Measurements from ENCODE around the gene NTRK3. TPM values are rescaled to one million over a fixed set of nuclear protein-coding genes. Genes with fewer than 3 reads are reported as not detected.

NTRK3 gene
- polyA plus RNA-seq, 4 donors = 11.5 to 62.9 (median 14.0) TPM

DNA sequence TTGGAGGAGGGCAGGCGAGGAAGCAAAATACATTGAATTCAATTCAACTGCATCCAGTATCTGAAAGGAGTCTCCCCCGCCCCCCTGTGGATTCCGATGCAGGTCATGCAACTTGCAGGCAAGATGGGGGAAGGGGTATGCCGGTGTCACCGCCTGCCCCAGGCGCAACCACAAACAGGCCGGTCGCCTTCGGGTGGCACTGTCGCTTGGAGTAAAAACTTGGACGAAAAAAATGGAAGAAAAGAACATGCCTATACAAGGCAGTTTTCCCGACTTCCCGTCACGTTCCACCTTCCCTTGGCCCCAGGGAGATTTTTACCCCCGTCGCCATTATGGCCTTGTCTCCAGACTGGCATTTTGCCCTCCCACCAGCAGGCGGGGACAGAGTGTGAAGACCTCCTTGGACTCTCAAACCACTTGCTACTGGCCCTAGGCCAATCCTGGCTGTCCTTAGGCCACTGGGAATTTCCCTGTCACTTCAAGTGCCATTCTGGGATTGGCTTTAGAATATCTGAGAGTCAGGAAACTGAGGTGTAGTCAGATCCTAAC lies 1.6 kb upstream of the NTRK3 start:
- no peak for DNase-seq (ENCODE audit: low read depth in 4 of 4, low spot score in 3 of 4)

DNA sequence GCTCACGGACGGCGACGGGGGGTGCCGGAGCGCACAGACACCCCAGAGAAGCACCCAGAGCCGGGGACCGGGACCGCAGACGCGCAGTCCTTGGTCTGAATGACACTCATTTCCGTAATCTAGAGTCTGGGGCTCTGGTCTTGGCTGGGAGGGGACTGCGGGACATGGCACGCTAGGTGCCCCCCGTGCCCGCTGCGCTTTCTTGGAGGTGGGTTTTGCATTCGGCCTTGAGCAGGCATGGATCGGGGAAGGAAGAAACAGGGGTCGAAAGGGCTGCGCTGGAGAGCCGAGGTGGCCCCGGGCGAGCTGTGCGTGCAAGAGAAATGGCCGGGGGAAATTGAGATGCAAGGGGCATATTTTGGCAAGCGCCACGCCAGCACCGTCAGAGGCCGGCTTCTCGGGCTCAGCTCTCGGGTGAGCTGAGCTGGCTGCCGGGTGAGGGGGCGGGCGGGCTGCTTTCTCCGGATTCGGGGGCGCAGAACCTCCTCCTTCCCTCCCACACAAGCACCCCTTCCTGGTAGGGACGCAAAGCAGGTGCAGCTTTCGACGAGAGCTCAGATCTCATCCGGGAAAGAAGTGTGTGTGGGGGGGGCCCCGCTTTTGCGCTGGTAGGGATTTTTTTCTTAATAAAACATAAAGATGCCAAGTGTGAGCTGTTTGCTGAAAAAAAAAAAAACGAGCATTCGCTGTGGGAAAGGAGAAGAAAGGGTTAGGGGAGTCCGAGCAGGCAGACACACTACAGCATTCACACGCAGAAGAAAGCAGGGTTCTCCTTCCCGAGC lies 963 bp upstream of the NTRK3 start:
- no peak for DNase-seq (ENCODE audit: low read depth in 4 of 4, low spot score in 3 of 4)

DNA sequence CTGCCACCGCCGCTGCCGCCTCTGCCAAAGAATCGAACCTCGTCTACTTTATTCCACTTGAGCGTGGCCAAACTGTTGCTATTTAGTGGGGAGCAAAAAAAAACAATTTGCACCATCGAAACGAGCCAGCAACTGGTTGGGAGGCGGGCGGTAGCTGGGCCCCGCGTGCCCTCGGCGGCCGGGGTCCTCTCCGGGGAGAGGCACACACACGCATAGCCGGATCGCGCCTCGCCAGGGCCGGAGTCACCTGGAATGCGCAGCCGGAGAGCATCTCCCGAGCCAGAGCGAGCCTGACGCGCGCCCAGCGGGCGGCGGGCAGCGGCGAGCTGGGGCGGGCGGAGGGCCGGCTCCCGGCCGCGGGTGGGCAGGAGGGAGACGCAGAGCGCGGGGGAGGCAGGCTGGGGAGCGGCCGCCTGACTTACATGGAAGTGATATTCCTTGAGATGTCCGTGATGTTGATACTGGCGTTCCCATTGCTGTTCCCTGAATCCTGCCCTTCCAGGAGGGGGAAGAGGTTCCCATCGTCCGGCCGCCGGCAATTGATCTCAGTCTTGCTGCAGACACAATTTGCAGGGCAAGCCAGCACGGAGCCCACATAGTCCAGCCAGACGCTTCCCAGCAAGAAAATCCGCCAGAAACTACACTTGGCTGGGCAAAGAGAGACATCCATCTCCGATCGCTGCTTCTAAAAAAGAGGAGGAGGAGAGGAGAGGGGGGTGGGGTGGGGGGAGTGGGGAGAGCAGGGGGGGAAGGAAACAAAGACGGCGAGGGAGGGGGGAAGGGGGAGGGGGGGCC lies 858 bp downstream of the NTRK3 start:
- no peak for DNase-seq (ENCODE audit: low read depth in 4 of 4, low spot score in 3 of 4)

GRCh38 chr15:88255087-88255483 lies 1.5 kb downstream of the NTRK3 start:
- no peak for DNase-seq (ENCODE audit: low read depth in 4 of 4, low spot score in 3 of 4)

DNA sequence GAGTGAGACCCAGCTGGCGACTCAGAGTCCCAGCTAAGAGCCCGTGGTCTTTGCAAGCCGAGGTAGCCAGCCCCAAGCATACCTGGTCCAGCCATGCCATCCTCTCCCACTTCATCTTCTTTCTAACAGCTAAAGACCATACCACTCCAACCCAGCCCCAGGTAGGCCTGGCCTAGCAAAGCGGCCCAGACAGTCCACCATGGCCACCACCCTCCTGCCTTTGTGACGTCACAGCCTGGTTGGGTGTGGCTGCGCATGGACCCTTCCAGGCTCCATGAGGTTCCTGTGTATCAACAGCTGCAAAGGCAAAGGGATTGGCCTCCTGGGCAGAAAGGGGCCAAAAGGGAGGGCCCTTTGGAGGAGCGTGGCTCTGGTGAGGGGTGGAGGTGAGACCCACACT lies 4.1 kb downstream of the NTRK3 start:
- DNase-seq (ENCODE audit: low read depth in 4 of 4, low spot score in 3 of 4) = no peak

DNA sequence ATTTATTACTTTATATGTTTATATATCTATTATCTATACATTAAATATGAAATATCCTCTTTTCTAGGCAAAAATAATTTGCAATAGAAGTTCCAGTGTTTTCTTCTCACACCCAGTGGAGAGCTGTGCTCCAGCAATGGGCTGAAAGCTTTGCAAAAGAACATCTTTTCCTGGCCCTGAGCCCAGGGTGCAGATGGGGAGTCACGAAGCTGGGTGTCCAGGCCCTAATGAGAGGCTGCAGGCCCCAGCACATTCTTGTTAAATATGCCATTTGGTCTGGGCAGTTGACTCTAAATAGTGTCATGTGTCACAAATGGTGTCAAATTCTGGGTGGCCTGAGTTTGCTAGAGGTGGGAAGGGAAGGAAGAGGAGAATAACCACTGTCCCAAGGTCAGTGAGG lies 5.7 kb downstream of the NTRK3 start:
- DNase-seq (ENCODE audit: low read depth in 4 of 4, low spot score in 3 of 4) = no peak

DNA sequence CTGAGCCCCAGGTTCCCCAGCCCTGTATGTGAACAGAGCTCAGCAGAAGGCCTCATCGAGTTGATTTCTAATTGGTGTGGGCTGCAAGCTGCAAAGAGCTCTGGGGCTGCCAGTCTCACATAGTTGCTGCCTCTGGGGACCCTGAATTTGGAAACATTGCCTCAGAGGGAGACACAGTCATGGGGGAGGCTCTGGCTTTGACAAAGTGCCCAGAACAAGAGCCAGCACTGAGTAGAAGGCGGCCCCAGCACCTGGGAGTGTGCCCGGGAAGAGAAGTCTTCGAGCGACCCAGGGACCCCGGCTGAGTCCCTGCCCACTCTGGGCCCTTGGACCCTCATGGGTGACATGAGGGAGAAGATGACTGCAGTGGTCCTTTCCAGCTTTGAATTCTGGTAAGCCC lies 7.3 kb downstream of the NTRK3 start:
- DNase-seq (ENCODE audit: low read depth in 4 of 4, low spot score in 3 of 4) = no peak

DNA sequence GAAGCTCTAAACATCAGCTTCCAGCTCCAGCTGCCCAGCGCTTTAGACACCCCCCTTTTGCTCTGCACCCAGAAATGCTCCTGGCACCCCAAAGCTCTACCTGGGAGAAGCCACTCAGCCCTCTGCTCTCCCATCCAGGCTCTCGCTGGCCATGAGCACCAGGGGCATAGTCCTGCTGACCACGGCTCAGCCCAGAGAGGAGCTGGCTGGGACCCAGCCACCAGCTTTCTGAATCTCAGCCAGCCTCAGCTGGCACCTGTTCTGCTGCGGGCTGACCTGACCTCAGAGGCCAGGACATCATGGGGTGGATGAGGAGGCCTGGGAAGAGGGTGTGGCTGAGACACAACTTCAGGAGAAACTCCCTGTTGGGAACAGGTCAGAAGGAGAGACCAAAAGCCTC lies 8.6 kb downstream of the NTRK3 start:
- DNase-seq (ENCODE audit: low read depth in 4 of 4, low spot score in 3 of 4) = no peak

DNA sequence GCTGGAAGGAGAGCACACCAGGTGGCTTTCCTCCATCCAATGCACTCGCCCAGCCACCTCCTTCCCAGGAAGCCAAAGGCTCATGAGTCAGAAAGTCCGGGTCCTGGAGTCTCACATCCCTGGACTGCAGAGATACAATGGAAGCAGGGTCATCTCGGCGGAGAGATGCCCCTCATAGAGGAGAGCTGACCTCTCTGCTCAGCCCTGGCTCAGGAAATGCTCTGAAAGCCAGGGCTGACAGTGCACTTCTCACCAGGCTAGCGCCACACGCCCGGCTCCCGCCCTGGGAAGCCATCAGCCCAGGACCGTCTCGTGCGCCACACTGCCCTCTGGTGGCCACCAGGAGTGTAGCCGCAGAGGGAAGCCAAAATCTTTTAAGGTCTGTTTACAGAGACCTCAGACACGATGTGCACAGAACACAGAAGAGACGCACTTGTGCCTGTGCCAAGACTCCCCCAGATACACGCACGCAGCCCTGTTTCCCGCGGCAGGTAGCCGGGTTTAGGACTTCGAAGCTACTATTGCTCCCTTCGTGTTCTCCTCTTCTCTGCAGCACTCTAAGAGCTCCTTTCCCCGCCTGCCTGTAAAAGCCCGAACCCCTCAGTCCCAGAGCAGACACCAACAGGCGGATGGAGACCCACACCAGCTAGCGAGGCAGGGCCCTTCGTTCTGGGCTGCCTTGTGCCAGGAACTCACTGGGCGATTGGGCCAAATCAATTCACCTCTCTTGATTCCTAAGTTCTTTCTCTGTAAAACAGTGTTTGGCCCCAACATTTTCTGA lies 9.7 kb downstream of the NTRK3 start:
- peak in 2 of 4 donors; percentile 52 for DNase-seq (ENCODE audit: low read depth in 4 of 4, low spot score in 3 of 4)

GRCh38 chr15:88246081-88246480 lies 10.5 kb downstream of the NTRK3 start:
- DNase-seq (ENCODE audit: low read depth in 4 of 4, low spot score in 3 of 4) = no peak

DNA sequence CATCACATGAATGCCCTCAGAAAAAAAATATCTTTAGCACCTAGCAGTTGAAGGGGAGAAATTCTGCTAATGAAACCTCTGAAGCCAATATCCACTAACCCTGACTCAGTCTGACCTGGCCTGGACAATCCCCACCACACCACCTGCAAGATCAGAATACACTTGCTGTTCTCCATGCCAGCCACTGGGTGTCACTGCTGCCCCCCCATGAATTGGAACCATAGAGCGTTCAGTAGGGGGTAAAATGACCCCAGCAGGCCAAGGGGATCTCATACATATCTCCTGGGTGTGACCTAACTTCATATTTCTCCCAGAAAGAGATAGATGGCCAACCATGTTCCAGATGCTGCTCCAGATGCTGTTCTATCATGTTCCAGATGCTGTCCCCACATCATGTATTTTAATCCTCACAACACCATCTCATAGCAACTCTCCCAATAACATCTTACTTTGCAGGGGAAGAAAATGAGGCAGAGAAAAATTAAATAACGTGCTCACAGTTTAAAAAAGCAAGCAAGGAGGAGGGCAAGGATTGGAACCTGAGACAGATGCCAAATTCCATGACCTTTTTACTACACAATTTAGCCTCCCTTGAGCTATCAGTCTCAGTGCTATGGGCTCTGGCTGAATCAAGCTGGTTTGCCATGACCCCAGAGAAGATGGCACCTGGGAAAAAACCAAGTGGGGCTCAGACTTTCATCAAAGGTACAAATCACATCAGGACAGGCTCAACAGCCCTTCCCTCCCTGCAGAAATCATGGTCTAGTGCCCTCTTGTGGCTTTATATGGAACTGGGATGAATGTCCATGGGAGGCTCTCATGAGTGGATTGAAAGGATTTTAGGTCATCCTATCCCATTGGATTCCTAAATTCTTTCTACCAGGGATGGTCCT lies 12.4 kb downstream of the NTRK3 start:
- DNase-seq (ENCODE audit: low read depth in 4 of 4, low spot score in 3 of 4) = no peak

- DNase-seq (ENCODE audit: low read depth in 4 of 4, low spot score in 3 of 4) = no peak
Measured at GRCh38 chr15:88242586-88243555, 13.7 kb downstream of the NTRK3 start.

GRCh38 chr15:88241461-88241860 lies 15.1 kb downstream of the NTRK3 start:
- no peak for DNase-seq (ENCODE audit: low read depth in 4 of 4, low spot score in 3 of 4)

- DNase-seq (ENCODE audit: low read depth in 4 of 4, low spot score in 3 of 4) = no peak
Measured at GRCh38 chr15:88241060-88241459, 15.5 kb downstream of the NTRK3 start.

- DNase-seq (ENCODE audit: low read depth in 4 of 4, low spot score in 3 of 4) = no peak
Measured at GRCh38 chr15:88239594-88239993, 16.9 kb downstream of the NTRK3 start.

- DNase-seq (ENCODE audit: low read depth in 4 of 4, low spot score in 3 of 4) = no peak
Measured at GRCh38 chr15:88238618-88239430, 17.7 kb downstream of the NTRK3 start.

- no peak for DNase-seq (ENCODE audit: low read depth in 4 of 4, low spot score in 3 of 4)
Measured at GRCh38 chr15:88234711-88235110, 21.8 kb downstream of the NTRK3 start.

GRCh38 chr15:88233921-88234320 lies 22.6 kb downstream of the NTRK3 start:
- no peak for DNase-seq (ENCODE audit: low read depth in 4 of 4, low spot score in 3 of 4)
